AG04450 (cell line): ENCODE data around the gene TSPEAR. TPM values are rescaled to one million over a fixed set of nuclear protein-coding genes. Genes with fewer than 3 reads are reported as not detected.
"Not testable (repeated sequence)": the region's sequence is repeated elsewhere in the genome, so short reads cannot be mapped to it uniquely, and the experiment has no call there.

ENCODE experiments used
- CTCF ChIA-PET: fragments of 300-600, 350-600 bp; formaldehyde crosslinking; extraction: SDS; loops from one replicate; lab custom pipeline; 2022; ENCODE audit warnings: antibody characterized with exemption, inconsistent platforms; lab: Charles Lee
- POLR2A ChIA-PET: fragments of 350-600 bp; formaldehyde crosslinking; extraction: SDS; loops from one replicate; lab custom pipeline; 2021; ENCODE audit warnings: antibody characterized with exemption, inconsistent platforms; lab: Yijun Ruan, JAX
- DNase-seq: peaks from one replicate; pipeline ENCODE4 v3.0.0-alpha.2; 2011; ENCODE audit warnings: low read depth, low spot score
- H3K27ac ChIP-seq: one replicate; pipeline ENCODE4 v1.5.1; 2012; ENCODE audit warnings: low read depth, low read length, control low read depth
- H3K27me3 ChIP-seq: one replicate; pipeline ENCODE4 v1.6.0; 2012; ENCODE audit warnings: low read length; ENCODE audit not compliant: control insufficient read depth, insufficient read depth
- H3K4me3 ChIP-seq: 2 replicates; pipeline ENCODE4 v1.5.1; 2011; ENCODE audit warnings: mild to moderate bottlenecking, low read depth, low read length, control low read depth
- H3K9me3 ChIP-seq: 2 replicates; pipeline ENCODE4 v1.5.1; 2012; ENCODE audit warnings: low read length; ENCODE audit not compliant: control insufficient read depth, insufficient read depth
- polyA plus RNA-seq: library from polyadenylated mRNA; depleted of rRNA; stranded (reverse); fragments of >200 nt; gene quantifications from 2 replicates; pipeline ENCODE4 v1.2.3, GENCODE V29; 2011
- TF ChIP-seq, protein P1 (sequence below): IDR thresholded peaks from 2 replicates; pipeline ENCODE4 v1.5.1; 2011; ENCODE audit warnings: low read depth, low read length, control low read depth, inconsistent platforms

The TSPEAR gene
- polyA plus RNA-seq, 1 experiment: not detected

DNA sequence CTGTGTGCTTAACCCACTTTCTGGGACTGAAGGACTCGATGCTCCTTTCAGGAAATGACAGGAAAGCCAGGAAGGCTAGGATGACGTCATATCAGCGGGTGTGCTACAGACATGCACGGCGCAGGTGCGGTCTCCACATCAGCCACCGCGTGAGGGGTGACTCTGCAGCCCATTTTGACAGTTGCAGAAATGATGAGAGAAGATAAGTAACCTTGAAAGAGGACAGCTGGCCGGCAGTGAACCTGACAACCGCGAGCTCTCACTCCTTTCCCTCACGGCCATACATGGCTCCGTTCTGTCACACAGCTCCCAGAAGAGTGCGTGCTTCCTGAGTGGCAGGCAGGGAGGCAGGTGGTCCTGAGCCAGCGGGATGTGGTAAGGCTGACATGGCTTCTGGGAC is 129.3 kb downstream of the TSPEAR start:
- H3K27me3 ChIP-seq: no peaks in the 10 kb centered on the region

DNA sequence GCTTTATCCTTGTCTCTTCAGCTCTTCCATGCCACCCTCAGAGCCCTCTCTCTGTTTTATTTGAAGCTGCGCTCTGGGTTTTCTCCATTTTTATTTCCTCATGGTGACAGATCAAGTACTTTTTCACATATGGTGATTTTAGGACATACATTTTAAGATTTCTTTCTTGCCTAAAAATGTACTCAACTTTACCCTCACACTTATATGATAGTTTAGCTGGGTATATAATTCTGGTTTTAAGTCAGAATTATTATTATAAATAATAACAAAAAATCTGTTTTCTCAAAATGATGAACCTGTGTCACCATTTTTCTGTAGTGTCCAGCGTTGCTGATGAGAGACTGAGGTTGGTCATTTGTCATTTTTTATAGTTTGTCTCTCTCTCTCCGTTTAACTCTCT is 130.2 kb downstream of the TSPEAR start:
- no peak overlapping the region for H3K4me3 ChIP-seq
- ChIA-PET POLR2A (no interaction called here), CTCF (no interaction called here)
- DNase-seq: no peak
- TF ChIP-seq, protein P1, sequence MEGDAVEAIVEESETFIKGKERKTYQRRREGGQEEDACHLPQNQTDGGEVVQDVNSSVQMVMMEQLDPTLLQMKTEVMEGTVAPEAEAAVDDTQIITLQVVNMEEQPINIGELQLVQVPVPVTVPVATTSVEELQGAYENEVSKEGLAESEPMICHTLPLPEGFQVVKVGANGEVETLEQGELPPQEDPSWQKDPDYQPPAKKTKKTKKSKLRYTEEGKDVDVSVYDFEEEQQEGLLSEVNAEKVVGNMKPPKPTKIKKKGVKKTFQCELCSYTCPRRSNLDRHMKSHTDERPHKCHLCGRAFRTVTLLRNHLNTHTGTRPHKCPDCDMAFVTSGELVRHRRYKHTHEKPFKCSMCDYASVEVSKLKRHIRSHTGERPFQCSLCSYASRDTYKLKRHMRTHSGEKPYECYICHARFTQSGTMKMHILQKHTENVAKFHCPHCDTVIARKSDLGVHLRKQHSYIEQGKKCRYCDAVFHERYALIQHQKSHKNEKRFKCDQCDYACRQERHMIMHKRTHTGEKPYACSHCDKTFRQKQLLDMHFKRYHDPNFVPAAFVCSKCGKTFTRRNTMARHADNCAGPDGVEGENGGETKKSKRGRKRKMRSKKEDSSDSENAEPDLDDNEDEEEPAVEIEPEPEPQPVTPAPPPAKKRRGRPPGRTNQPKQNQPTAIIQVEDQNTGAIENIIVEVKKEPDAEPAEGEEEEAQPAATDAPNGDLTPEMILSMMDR: no peak
- H3K9me3 ChIP-seq: peaks cover 30% of the 10 kb centered on the region
- no peaks in the 10 kb centered on the region for H3K27me3 ChIP-seq
- no peak overlapping the region for H3K27ac ChIP-seq

More for the DNA sequence above, 129.3 kb downstream of the TSPEAR start:
- TF ChIP-seq, protein P1: no peak
- Histone ChIP-seq H3K9me3 (peaks cover 30% of the 10 kb centered on the region), H3K4me3 (no peak overlapping the region), H3K27ac (no peak overlapping the region)
- ChIA-PET POLR2A (no interaction called here), CTCF (no interaction called here)
- no peak for DNase-seq

DNA sequence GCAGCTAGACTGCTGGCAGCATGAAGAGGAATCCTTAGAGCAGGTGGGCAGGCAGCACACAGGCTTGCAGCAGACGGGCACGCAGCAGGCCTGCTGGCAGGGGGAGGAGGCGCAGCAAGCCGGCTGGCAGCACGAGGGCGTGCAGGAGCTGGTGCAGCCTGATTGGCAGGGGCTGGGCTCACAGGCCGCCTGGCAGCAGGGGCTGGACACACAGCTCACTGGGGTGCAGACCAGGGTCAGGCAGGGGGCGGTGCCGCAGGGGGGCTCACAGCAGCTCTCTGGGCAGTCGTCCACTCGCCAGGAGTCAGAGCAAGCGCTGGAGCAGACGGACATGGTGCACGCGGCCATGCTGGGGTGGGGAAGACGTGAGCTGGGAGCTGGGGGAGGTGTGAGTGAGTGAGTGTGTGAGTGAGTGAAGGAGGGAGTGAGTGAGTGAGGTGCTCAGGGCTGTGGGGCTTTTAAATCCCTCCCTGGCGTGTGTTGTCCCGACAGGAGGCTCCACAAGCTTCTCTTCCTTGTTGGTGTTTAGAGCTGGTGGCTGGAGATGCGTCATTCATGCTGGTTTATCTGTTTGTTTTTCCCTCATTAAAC is 131.0 kb downstream of the TSPEAR start, which contains the start of gene KRTAP10-5:
KRTAP10-5 (minus strand) TSS at position 374 of the 591 bp plus-strand sequence; CDS start at position 348, 26 bp downstream.
- H3K27ac ChIP-seq, H3K27me3 ChIP-seq, H3K4me3 ChIP-seq, DNase-seq, POLR2A ChIA-PET, CTCF ChIA-PET: not testable (repeated sequence)
- peaks cover 30% of the 10 kb centered on the region for H3K9me3 ChIP-seq

DNA sequence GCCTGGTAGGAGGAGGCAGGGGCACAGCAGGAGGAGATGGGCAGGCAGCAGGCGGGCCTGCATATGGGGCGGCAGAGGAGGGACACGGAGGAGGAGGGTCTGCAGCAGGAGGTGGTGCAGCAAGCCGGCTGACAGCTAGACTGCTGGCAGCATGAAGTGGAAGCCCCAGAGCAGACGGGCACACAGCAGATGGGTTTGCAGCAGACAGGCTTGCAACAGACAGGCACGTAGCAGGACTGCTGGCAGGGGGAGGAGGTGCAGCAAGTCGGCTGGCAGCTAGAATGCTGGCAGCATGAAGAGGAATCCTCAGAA is 131.6 kb downstream of the TSPEAR start:
- H3K27ac ChIP-seq: no peak overlapping the region
- DNase-seq: no peak
- peaks cover 30% of the 10 kb centered on the region for H3K9me3 ChIP-seq
- ChIA-PET POLR2A (no interaction called here), CTCF (no interaction called here)
- TF ChIP-seq, protein P1: no peak
- H3K4me3 ChIP-seq: no peak overlapping the region
- H3K27me3 ChIP-seq: no peaks in the 10 kb centered on the region

DNA sequence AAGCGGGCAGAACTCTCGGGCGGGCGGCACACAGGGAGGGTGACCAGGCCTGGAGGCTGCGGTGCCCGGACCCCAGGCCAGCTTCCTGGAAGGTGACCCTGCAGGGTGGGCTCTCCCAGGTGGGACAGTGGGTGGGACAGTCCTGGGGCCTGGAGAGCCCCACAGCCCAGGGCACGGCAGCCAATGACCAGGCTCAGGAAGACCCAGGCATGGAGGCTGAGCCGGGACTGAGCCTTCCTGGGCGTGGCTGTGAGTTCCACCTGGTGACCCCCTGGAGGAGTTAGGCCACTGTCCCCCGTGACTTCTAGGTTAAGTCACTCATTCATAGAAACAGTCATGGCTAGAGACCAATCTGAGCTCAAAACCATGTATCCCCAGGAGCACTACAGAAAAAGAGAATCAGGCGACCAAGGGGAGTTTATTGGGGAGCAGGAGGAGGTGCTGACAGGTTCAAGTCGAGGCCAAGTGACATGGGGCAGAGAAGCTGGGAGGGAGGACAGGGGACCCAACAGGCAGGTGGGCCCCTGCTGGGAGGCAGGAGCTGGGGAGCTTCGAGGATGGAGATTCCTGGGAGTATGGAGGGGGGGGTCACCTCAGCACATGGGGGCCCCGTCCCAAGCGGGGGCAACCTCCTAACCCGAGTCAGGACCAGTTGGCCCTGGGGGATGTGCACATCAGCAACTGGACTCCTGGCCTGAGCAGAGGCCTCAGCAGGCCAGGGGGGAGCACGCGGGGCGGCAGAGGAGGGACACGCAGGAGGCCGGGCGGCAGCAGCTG is 132.1 kb downstream of the TSPEAR start:
- TF ChIP-seq, protein P1: no peak
- no peaks in the 10 kb centered on the region for H3K27me3 ChIP-seq
- H3K9me3 ChIP-seq: peaks cover 30% of the 10 kb centered on the region
- ChIA-PET POLR2A (no interaction called here), CTCF (no interaction called here)
- no peak overlapping the region for H3K4me3 ChIP-seq
- H3K27ac ChIP-seq: no peak overlapping the region
- no peak for DNase-seq
